Naive B cell (primary cell): ENCODE measurements around the gene CDH23. TPM values are rescaled to one million over a fixed set of nuclear protein-coding genes. Genes with fewer than 3 reads are reported as not detected.

ENCODE experiments used
- ATAC-seq, 2 donors: fragments of 150-1000 bp; cut with Tn5 transposase; 2 replicates each; pipeline ENCODE4 v1.10.0; 2021; ENCODE audit warnings: low read depth in 2 of 2, mild to moderate bottlenecking in 2 of 2, moderate library complexity in 2 of 2
- DNase-seq: peaks from one replicate; pipeline ENCODE4 v3.0.0; 2022
- H3K27ac Mint-ChIP-seq, 6 donors: one replicate each; pipeline ENCODE4 v1.8.0; 2020 to 2022; ENCODE audit warnings: mild to moderate bottlenecking in 6 of 6, mixed read lengths in 6 of 6, moderate library complexity in 5 of 6, inconsistent platforms in 2 of 6
- H3K27me3 Mint-ChIP-seq, 3 donors: one replicate each; pipeline ENCODE4 v1.8.0; 2021 to 2022; ENCODE audit warnings: mixed read lengths in 3 of 3, mild to moderate bottlenecking in 1 of 3
- H3K36me3 Mint-ChIP-seq, 2 donors: one replicate each; pipeline ENCODE4 v1.8.0; 2020 to 2022; ENCODE audit warnings: mixed read lengths in 2 of 2, inconsistent platforms in 1 of 2, mild to moderate bottlenecking in 1 of 2
- H3K4me1 Mint-ChIP-seq, 3 donors: one replicate each; pipeline ENCODE4 v1.8.0; 2020 to 2022; ENCODE audit warnings: mixed read lengths in 3 of 3, inconsistent platforms in 1 of 3, mild to moderate bottlenecking in 1 of 3, moderate library complexity in 1 of 3
- H3K4me3 Mint-ChIP-seq, 8 donors: one replicate each; pipeline ENCODE4 v1.8.0; 2020 to 2022; ENCODE audit warnings: mild to moderate bottlenecking in 8 of 8, mixed read lengths in 8 of 8, moderate library complexity in 8 of 8, inconsistent platforms in 2 of 8
- H3K9me3 Mint-ChIP-seq, 7 donors: one replicate each; pipeline ENCODE4 v1.8.0; 2020 to 2022; ENCODE audit warnings: mixed read lengths in 7 of 7, mild to moderate bottlenecking in 5 of 7, inconsistent platforms in 2 of 7, moderate library complexity in 1 of 7
- polyA plus RNA-seq, 6 donors: library from polyadenylated mRNA; unstranded; fragments of 300-500 nt; fragmentation: Illumina TruSeq; gene quantifications; one replicate each; pipeline ENCODE4 v1.2.3, GENCODE V29; 2021; ENCODE audit warnings: low read depth in 6 of 6

The CDH23 gene
- polyA plus RNA-seq, 6 donors from 2014 or later = 0.05 to 0.62 (median 0.21) TPM; not detected in 2

GRCh38 chr10:71389768-71390460, 6.8 kb upstream of the CDH23 start:
- H3K27ac Mint-ChIP-seq = no peak overlapping the region
- ATAC-seq (no peak), DNase-seq (no peak)
- no peak overlapping the region for H3K4me3 Mint-ChIP-seq
- no peaks in the 10 kb centered on the region for H3K9me3 Mint-ChIP-seq
- H3K4me1 Mint-ChIP-seq = peaks cover 0 to 3% (median 3%) of the 10 kb centered on the region in 3 donors
- H3K36me3 Mint-ChIP-seq = no peaks in the 10 kb centered on the region
- peaks cover 19 to 65% (median 56%) of the 10 kb centered on the region in 3 donors for H3K27me3 Mint-ChIP-seq

DNA sequence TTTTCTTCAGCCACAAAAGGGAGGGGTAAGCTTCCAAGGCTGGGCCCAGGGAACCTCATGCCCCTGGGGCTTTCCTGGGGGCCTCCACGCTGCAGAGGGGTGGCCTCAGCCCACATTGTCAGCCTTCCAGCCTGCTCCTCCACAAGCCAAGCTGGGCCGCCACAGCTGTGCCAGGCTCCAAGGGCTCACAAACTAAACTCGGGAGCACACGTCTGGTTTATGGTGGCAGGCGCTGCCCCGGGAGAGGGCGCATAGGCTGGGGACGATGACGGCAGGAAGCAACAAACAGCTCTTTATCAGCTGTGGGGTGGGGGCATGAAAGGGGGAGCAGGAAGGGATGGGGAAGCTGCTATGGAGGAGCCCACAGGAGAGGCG, 6.3 kb upstream of the CDH23 start:
- Mint-ChIP-seq H3K9me3 (no peaks in the 10 kb centered on the region), H3K27me3 (peaks cover 23 to 70% (median 62%) of the 10 kb centered on the region in 3 donors), H3K4me3 (peak overlapping the region in 1 of 8 donors; percentile 53), H3K27ac (no peak overlapping the region), H3K36me3 (no peaks in the 10 kb centered on the region), H3K4me1 (peaks cover 0 to 2% (median 1%) of the 10 kb centered on the region in 3 donors)
- no peak for ATAC-seq
- no peak for DNase-seq

GRCh38 chr10:71390921-71391690, 5.6 kb upstream of the CDH23 start:
- ATAC-seq (no peak), DNase-seq (no peak)
- Mint-ChIP-seq H3K27ac (no peak overlapping the region), H3K36me3 (no peaks in the 10 kb centered on the region), H3K27me3 (peaks cover 28 to 76% (median 68%) of the 10 kb centered on the region in 3 donors), H3K4me3 (peak overlapping the region in 1 of 8 donors; percentile 39), H3K4me1 (peaks cover 4 to 8% (median 6%) of the 10 kb centered on the region in 3 donors), H3K9me3 (no peaks in the 10 kb centered on the region)

DNA sequence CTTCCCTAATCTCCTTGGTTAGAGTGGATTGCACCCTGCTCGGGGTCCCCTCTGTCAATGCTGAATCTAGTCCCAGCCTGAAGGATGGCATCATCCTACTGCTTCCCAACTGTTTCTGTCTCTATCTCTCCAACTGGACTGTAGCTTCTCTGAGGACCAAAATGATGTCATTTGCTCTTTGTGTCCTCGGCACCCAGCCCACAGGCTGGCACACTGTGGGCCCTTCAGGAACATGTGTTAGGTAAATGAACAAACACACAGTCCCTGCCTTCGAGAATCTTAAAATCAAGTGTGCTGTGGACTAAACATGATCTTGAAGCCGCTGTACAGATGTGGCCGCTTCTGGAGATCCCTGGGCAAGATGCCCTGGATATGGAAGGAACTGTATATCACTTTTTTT, 5.0 kb upstream of the CDH23 start:
- peaks cover 5 to 10% (median 7%) of the 10 kb centered on the region in 3 donors for H3K4me1 Mint-ChIP-seq
- peaks cover 28 to 78% (median 69%) of the 10 kb centered on the region in 3 donors for H3K27me3 Mint-ChIP-seq
- no peaks in the 10 kb centered on the region for H3K36me3 Mint-ChIP-seq
- no peak overlapping the region for H3K4me3 Mint-ChIP-seq
- H3K27ac Mint-ChIP-seq = no peak overlapping the region
- DNase-seq (no peak), ATAC-seq (no peak)
- H3K9me3 Mint-ChIP-seq = no peaks in the 10 kb centered on the region

- no peaks in the 10 kb centered on the region for H3K36me3 Mint-ChIP-seq
- peaks cover 28 to 79% (median 69%) of the 10 kb centered on the region in 3 donors for H3K27me3 Mint-ChIP-seq
- no peaks in the 10 kb centered on the region for H3K9me3 Mint-ChIP-seq
- ATAC-seq = no peak
- no peak overlapping the region for H3K27ac Mint-ChIP-seq
- H3K4me3 Mint-ChIP-seq = no peak overlapping the region
- no peak for DNase-seq
- H3K4me1 Mint-ChIP-seq = peaks cover 5 to 10% (median 7%) of the 10 kb centered on the region in 3 donors
These were observed 4.4 kb upstream of the CDH23 start for GRCh38 chr10:71392292-71392691.

GRCh38 chr10:71392791-71393781, 3.6 kb upstream of the CDH23 start:
- peaks cover 11 to 12% (median 12%) of the 10 kb centered on the region in 3 donors for H3K4me1 Mint-ChIP-seq
- no peak overlapping the region for H3K27ac Mint-ChIP-seq
- peaks cover 26 to 87% (median 67%) of the 10 kb centered on the region in 3 donors for H3K27me3 Mint-ChIP-seq
- H3K9me3 Mint-ChIP-seq = no peaks in the 10 kb centered on the region
- ATAC-seq (no peak), DNase-seq (no peak)
- no peaks in the 10 kb centered on the region for H3K36me3 Mint-ChIP-seq
- peak overlapping the region in 1 of 8 donors; percentile 25 for H3K4me3 Mint-ChIP-seq

DNA sequence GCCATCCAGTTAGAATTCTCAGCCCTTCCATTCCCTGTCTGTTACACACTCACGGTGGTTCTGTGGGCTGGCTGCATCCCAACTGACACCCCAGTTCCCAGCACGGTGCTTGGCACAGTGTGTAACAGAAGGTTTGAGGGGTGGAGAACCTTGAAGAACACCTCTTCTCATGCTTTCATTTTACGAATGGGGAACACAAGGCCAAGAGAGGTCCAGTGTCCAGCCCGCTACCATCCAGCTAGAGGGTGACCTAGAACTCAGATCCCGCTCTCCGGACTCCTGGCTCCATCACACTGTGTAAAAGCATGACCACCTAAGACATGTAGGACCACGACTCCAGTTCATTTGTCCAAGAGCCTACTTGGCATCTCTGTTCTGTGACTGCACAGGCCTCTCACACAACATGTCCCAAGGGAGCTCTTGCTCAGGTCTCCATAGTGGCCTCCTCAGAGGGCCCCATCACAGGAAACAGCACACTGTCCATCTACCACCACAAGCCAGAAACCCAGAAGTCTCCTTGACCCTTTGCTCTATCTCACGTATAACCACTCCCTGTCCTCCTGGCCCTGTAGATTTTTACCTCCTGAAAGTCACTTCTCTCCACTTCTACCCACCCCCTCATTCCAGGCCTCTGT, 2.8 kb upstream of the CDH23 start:
- Mint-ChIP-seq H3K27ac (no peak overlapping the region), H3K4me1 (peaks cover 12 to 13% (median 13%) of the 10 kb centered on the region in 3 donors), H3K27me3 (peaks cover 35 to 88% (median 74%) of the 10 kb centered on the region in 3 donors), H3K9me3 (no peaks in the 10 kb centered on the region), H3K4me3 (peak overlapping the region in 1 of 8 donors; percentile 23), H3K36me3 (no peaks in the 10 kb centered on the region)
- ATAC-seq (no peak), DNase-seq (no peak)

DNA sequence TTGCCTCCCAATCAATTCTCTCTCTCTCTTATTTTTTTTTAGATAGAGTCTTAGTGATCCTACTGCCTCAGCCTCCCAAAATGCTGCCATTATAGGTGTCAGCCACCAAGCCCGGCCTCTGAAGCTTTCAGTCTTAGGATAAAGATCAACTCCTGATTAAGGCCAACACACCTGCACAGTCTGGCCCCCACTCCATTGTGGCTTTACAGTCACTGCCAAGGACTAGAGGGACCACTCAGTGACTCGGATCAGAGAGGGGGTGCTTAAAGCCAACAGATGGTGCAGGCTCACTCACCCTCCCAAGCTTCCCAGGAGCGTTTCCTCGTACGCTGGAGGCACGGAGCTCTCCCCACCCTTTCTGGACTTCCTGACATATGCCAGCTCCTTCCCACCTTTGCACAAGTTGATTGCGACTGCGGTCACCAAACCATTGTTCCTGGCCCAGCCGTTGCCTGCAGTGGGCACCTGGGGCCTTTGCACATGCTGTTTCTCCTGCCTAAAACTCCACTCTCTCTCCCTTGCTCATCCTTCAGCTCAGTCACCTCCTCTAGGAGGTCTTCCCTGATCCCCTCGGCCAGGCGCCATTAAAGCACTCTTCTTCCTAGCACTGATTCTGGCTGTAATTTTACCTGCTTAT, 1.7 kb upstream of the CDH23 start:
- Mint-ChIP-seq H3K4me3 (peak overlapping the region in 4 of 8 donors; percentile 21 to 84 (median 64)), H3K27ac (peak overlapping the region in 1 of 6 donors; percentile 55), H3K27me3 (peaks cover 41 to 88% (median 78%) of the 10 kb centered on the region in 3 donors)

GRCh38 chr10:71395621-71396020, 1.1 kb upstream of the CDH23 start:
- Mint-ChIP-seq H3K4me1 (peaks cover 12 to 13% (median 13%) of the 10 kb centered on the region in 3 donors), H3K36me3 (no peaks in the 10 kb centered on the region), H3K27me3 (peaks cover 43 to 85% (median 76%) of the 10 kb centered on the region in 3 donors), H3K4me3 (peak overlapping the region in 7 of 8 donors; percentile 51 to 88 (median 81)), H3K9me3 (no peaks in the 10 kb centered on the region), H3K27ac (peak overlapping the region in 1 of 6 donors; percentile 90)
- ATAC-seq = no peak
- DNase-seq = no peak

More for the DNA sequence above, 1.7 kb upstream of the CDH23 start:
- DNase-seq (no peak), ATAC-seq (no peak)
- no peaks in the 10 kb centered on the region for H3K36me3 Mint-ChIP-seq
- H3K4me1 Mint-ChIP-seq = peaks cover 12 to 13% (median 13%) of the 10 kb centered on the region in 3 donors
- H3K9me3 Mint-ChIP-seq = no peaks in the 10 kb centered on the region

- peak; percentile 68 to 73 for ATAC-seq
- DNase-seq = peak; percentile 43
- H3K36me3 Mint-ChIP-seq = no peaks in the 10 kb centered on the region
- H3K4me3 Mint-ChIP-seq = peak overlapping the region; percentile 51 to 88 (median 82)
- H3K4me1 Mint-ChIP-seq = peaks cover 12 to 13% (median 13%) of the 10 kb centered on the region in 3 donors
- no peaks in the 10 kb centered on the region for H3K9me3 Mint-ChIP-seq
- H3K27ac Mint-ChIP-seq = no peak overlapping the region
- H3K27me3 Mint-ChIP-seq = peaks cover 43 to 80% (median 70%) of the 10 kb centered on the region in 3 donors
These were observed 523 bp upstream of the CDH23 start for GRCh38 chr10:71396084-71396710.

DNA sequence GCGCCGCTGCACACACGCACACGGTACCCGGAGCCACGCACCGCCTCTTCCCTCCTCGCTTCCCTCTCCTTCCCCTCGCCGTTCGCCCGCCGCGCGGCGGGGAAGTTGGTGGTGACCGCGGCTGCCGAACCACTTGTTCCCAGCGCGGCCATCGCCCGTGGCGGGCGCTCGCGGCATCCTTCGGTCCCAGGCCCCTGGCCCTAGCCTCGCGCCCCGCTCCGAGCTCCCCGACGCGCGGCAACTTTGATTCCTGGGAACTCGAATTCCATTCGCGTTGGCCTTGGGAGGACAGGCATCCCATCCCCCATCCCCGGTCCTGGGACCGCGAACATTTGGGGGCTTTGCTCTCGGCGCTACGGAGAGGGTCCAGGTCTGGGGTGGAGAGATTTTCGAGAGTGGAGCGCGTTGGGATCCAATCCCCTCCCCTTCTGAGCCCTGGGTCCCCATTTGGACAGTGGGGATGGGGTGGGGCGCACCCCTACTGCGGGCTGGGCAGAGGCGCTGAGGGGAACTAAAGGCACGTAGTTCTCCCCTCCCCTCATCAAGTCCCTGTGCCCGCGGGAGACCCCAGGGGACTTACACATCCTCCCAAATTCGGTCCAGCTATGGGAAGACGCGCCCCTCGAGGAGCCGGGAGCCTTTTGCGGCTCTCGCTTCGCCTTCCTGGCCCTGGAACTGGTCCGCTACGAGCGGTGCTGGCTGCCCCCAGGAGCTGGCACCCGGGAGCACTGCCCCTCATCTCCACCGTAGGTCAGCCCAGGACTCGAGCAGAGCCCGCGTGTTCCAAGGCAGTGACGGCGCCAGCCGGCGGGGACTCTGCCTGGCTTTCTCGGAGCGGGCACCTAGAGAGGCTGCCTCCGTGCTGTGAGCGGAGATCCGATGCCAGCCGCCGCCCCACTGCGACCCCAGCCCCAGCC, 834 bp downstream of the CDH23 start:
- Mint-ChIP-seq H3K27me3 (peaks cover 41 to 66% (median 58%) of the 10 kb centered on the region in 3 donors), H3K4me1 (peaks cover 12 to 13% (median 13%) of the 10 kb centered on the region in 3 donors), H3K36me3 (no peaks in the 10 kb centered on the region), H3K9me3 (no peaks in the 10 kb centered on the region), H3K4me3 (peak overlapping the region; percentile 29 to 84 (median 64)), H3K27ac (peak overlapping the region in 1 of 6 donors; percentile 4)
- peak in 1 of 2 donors; percentile 22 for ATAC-seq
- DNase-seq = no peak
